ENCODE measurements around the gene LIMK2.

LIMK2 gene

DNA sequence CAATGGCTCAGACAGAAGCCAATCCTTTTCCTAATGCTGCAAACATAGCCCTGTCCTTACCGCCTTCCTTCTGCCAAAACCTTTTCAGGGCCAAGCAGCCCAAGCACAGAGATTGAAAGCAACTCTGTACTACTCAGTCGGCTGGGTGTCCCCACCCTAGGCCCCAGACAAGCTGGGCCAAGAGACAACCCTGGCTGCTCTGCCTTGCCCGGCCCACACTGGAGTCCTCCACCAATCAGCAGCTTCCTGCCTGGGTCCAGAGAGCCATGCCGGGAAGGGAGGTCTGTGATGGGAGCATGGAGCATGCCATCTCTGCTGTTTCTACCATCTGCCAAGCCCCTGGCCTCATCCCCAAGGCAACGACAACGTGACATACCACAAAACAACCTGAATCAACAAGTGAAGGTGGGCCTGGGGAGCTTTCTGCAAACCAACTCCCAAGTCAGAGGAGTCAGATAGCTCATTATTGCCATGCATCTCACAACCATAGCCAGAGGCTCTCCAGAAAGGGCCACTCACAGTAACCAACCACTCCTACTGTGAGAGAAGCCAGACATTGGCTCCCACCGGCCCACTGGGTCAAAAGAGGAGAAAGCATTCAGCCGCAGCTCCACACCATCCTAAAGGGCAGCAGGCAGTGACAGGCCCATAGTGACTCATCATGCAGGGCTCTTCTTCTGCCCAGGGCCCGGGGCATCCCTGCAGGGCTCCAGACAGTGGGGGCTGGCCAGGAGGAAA, 115.9 kb downstream of the LIMK2 start:
- no peak for DNase-seq (ENCODE audit: low read depth in 4 of 4, low spot score in 1 of 4)

DNA sequence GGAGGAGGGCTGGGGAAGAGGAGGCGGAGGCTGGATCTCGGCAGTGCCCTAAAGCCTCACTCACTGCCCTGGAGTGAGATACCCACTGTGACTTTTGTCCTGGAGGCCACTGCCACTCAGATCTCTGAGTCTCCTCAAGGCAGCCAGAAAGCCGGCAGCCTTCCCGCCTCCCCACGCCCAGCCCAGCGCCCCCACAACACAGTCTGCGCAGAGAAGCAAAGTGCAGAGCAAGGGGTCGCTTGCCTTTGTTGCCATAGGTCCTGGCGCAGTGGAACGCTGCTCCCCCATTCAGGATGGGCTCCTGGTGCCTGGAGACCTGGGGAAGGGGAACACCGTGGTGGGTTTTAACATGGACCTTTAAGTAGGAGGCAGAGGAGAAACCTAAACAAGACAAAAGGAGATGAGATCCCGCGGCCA, 116.5 kb downstream of the LIMK2 start:
- DNase-seq (ENCODE audit: low read depth in 4 of 4, low spot score in 1 of 4): no peak

DNA sequence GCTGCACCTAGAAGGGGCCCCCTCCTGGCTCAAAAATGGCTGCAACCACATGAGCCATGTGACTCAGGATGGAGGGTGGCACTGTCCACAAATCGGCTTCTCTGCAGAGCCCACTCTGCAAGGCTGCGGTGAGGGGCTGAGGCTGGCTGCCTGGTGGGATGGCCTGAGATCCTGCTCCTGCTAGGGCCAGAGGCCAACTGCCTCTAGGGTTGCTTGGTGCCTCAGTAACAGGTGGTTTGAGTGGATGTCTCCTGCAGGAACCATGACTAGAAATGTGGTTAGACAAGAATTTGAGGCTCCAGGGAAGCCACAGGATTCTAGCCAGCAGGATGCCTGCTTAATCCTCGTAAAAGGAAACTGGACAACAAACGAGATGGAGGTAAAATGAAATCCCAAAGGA, 116.9 kb downstream of the LIMK2 start:
- no peak for DNase-seq (ENCODE audit: low read depth in 4 of 4, low spot score in 1 of 4)

Data from stimulated activated CD4-positive, alpha-beta T cell treated with anti-CD3 and anti-CD28 coated beads, Interleukin-1b, Interleukin-23, amount 100 ng/mL, for 24 hours (primary cell).